H1 (cell line): ENCODE measurements around the gene ZMYM2.

Experiments
- CEBPB ChIP-seq: IDR thresholded peaks from 2 replicates; pipeline ENCODE4 v1.6.1; 2012; ENCODE audit warnings: low read depth, low read length
- CREB1 ChIP-seq: IDR thresholded peaks from 2 replicates; pipeline ENCODE4 v1.6.1; 2012; ENCODE audit warnings: inconsistent platforms
- EP300 ChIP-seq, 2 experiments: IDR thresholded peaks; 1 replicate in 1 of 2; 2 replicates in 1 of 2; pipeline ENCODE4 v1.6.1; 2011 to 2012; ENCODE audit warnings: low read depth in 2 of 2, low read length in 2 of 2, mild to moderate bottlenecking in 2 of 2, borderline replicate concordance in 1 of 2, inconsistent platforms in 1 of 2, moderate library complexity in 1 of 2
- NRF1 ChIP-seq: IDR thresholded peaks from 2 replicates; pipeline ENCODE4 v1.6.1; 2011; ENCODE audit warnings: mild to moderate bottlenecking, low read depth, low read length, improper control_type of control experiment
- POLR2A ChIP-seq, 2 experiments: IDR thresholded peaks; 1 replicate in 1 of 2; 2 replicates in 1 of 2; pipeline ENCODE4 v1.6.1; 2011; ENCODE audit warnings: low read depth in 2 of 2, low read length in 2 of 2, mild to moderate bottlenecking in 2 of 2; ENCODE audit errors: control extremely low read depth in 1 of 2
- RFX5 ChIP-seq: IDR thresholded peaks from 2 replicates; pipeline ENCODE4 v1.6.1; 2011; ENCODE audit warnings: low read depth, low read length, improper control_type of control experiment, borderline replicate concordance
- SRF ChIP-seq: IDR thresholded peaks from 2 replicates; pipeline ENCODE4 v1.6.1; 2011; ENCODE audit warnings: mild to moderate bottlenecking, low read depth, low read length, moderate library complexity
- TF ChIP-seq, protein P1 (sequence below): IDR thresholded peaks from 2 replicates; pipeline ENCODE4 v1.6.1; 2011; ENCODE audit warnings: low read depth, mild to moderate bottlenecking, low read length; ENCODE audit not compliant: insufficient read depth
- TF ChIP-seq, protein P2 (sequence below), 3 experiments: IDR thresholded peaks; 1 replicate in 2 of 3; 2 replicates in 1 of 3; pipeline versions ENCODE4 v1.5.1 to v1.6.1; 2011; ENCODE audit warnings: low read length in 3 of 3, mild to moderate bottlenecking in 3 of 3, inconsistent platforms in 2 of 3, low read depth in 1 of 3, moderate library complexity in 1 of 3; ENCODE audit not compliant: insufficient read depth in 1 of 3; ENCODE audit errors: control extremely low read depth in 1 of 3
- TF ChIP-seq, protein P3 (sequence below): IDR thresholded peaks from 2 replicates; pipeline ENCODE4 v1.6.1; 2012; ENCODE audit warnings: inconsistent platforms

DNA sequence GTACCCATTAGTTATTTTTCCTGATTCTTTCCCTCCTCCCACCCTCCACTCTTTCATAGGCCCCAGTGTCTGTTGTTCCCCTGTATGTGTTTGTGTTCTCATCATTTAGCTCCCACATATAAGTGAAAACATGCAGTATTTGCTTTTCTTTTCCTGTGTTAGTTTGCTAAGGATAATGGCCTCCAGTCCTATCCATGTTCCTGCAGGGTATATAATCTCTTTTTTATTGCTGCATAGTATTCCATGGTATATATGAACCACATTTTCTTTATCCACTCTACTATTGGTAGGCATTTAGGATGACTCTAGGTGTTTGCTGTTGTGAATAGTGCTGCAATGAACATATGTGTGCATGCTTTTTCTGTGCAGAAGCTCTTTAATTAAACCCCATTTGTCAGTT is 79.4 kb downstream of the ZMYM2 start:
- TF ChIP-seq EP300 (IDR thresholded peaks at IDR 0.05; ENCODE audit: borderline replicate concordance in 1 of 2, low read depth in 2 of 2, low read length in 2 of 2) (no peak), RFX5 (no peak), NRF1 (no peak), CEBPB (no peak), CREB1 (no peak), POLR2A (IDR thresholded peaks at IDR 0.05; ENCODE audit: control extremely low read depth in 1 of 2, low read depth in 2 of 2, low read length in 2 of 2) (no peak), SRF (no peak)
- TF ChIP-seq, protein P1, sequence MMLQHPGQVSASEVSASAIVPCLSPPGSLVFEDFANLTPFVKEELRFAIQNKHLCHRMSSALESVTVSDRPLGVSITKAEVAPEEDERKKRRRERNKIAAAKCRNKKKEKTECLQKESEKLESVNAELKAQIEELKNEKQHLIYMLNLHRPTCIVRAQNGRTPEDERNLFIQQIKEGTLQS: no peak
- TF ChIP-seq, protein P2, sequence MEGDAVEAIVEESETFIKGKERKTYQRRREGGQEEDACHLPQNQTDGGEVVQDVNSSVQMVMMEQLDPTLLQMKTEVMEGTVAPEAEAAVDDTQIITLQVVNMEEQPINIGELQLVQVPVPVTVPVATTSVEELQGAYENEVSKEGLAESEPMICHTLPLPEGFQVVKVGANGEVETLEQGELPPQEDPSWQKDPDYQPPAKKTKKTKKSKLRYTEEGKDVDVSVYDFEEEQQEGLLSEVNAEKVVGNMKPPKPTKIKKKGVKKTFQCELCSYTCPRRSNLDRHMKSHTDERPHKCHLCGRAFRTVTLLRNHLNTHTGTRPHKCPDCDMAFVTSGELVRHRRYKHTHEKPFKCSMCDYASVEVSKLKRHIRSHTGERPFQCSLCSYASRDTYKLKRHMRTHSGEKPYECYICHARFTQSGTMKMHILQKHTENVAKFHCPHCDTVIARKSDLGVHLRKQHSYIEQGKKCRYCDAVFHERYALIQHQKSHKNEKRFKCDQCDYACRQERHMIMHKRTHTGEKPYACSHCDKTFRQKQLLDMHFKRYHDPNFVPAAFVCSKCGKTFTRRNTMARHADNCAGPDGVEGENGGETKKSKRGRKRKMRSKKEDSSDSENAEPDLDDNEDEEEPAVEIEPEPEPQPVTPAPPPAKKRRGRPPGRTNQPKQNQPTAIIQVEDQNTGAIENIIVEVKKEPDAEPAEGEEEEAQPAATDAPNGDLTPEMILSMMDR (IDR thresholded peaks at IDR 0.05; ENCODE audit: control extremely low read depth in 1 of 3, insufficient read depth in 1 of 3, low read depth in 1 of 3, low read length in 3 of 3): no peak
- TF ChIP-seq, protein P3, sequence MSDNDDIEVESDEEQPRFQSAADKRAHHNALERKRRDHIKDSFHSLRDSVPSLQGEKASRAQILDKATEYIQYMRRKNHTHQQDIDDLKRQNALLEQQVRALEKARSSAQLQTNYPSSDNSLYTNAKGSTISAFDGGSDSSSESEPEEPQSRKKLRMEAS: no peak
